ENCODE results near the gene PRSS53.
"Not testable (repeated sequence)": the region's sequence is repeated elsewhere in the genome, so short reads cannot be mapped to it uniquely, and the experiment has no call there.

- TF ChIP-seq NR2C2 (IDR thresholded peaks at IDR 0.05; ENCODE audit: borderline replicate concordance, control insufficient read depth, insufficient read length, low read depth); ATF3 (IDR thresholded peaks at IDR 0.05; ENCODE audit: borderline replicate concordance, extremely low read depth, low read depth, low read length); ASH2L (IDR thresholded peaks at IDR 0.05; ENCODE audit: borderline replicate concordance, low read depth); CTCF (IDR thresholded peaks at IDR 0.05 in 2 of 3, conservative IDR thresholded peaks at IDR 0.05 in 1 of 3; ENCODE audit: control insufficient read depth in 2 of 3, extremely low read depth in 1 of 3, insufficient read depth in 1 of 3, low read depth in 3 of 3, low read length in 3 of 3); BACH1 (IDR thresholded peaks at IDR 0.05; ENCODE audit: borderline replicate concordance); JUNB (IDR thresholded peaks at IDR 0.05); POLR2AphosphoS5 (IDR thresholded peaks at IDR 0.05; ENCODE audit: low read length); TARDBP (IDR thresholded peaks at IDR 0.05; ENCODE audit: borderline replicate concordance); FOXK2 (IDR thresholded peaks at IDR 0.05): not testable (repeated sequence)
Observed at GRCh38 chr16:31100876-31101641, 12.3 kb upstream of the PRSS53 start.

Measured in GM12878 (cell line).